ENCODE measurements around the gene APC2. TPM values are rescaled to one million over a fixed set of nuclear protein-coding genes. Genes with fewer than 3 reads are reported as not detected.

Gene APC2
- total RNA-seq, 4 donors from 2014 or later = 0.11 to 1.1 (median 0.23) TPM; not detected in 1

GRCh38 chr19:1521636-1522035 lies 71.7 kb downstream of the APC2 start:
- TF ChIP-seq, protein P1, sequence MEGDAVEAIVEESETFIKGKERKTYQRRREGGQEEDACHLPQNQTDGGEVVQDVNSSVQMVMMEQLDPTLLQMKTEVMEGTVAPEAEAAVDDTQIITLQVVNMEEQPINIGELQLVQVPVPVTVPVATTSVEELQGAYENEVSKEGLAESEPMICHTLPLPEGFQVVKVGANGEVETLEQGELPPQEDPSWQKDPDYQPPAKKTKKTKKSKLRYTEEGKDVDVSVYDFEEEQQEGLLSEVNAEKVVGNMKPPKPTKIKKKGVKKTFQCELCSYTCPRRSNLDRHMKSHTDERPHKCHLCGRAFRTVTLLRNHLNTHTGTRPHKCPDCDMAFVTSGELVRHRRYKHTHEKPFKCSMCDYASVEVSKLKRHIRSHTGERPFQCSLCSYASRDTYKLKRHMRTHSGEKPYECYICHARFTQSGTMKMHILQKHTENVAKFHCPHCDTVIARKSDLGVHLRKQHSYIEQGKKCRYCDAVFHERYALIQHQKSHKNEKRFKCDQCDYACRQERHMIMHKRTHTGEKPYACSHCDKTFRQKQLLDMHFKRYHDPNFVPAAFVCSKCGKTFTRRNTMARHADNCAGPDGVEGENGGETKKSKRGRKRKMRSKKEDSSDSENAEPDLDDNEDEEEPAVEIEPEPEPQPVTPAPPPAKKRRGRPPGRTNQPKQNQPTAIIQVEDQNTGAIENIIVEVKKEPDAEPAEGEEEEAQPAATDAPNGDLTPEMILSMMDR (IDR thresholded peaks at IDR 0.05) = no peak
- TF ChIP-seq POLR2A (IDR thresholded peaks at IDR 0.05) = no peak
- WGBS, 2 donors = 55 to 68% methylated on average over 7 to 8 of the region's 14 CpGs
- no peak for DNase-seq (ENCODE audit: low spot score in 2 of 2)
- intact Hi-C loops (cut with DNase I; ENCODE audit: low total_unique reads) = no loop called here
- H3K4me3 ChIP-seq (ENCODE audit: low read depth, poor library complexity, severe bottlenecking) = no peak overlapping the region

DNA sequence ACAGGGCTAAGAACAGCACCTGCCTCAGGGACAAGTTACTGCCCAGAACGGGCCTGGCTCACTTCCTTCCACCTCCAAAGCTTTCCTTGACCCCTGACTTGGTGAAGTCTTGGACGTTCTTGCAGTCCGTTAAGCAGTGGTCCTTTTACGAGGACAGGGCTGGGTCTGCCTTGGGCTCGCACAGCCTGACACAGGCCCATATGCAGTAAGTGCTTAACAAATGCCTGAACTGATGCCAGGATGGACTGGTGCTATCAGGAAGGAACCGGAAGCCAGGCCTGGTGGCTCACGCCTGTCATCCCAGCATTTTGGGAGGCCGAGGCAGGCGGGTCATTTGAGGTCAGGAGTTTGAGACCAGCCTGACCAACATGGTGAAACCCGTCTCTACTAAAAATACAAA lies 72.1 kb downstream of the APC2 start:
- no peak overlapping the region for H3K4me3 ChIP-seq (ENCODE audit: low read depth, poor library complexity, severe bottlenecking)
- 78 to 81% methylated on average over 10 of the region's 10 CpGs for WGBS, 2 donors
- intact Hi-C loops (cut with DNase I; ENCODE audit: low total_unique reads) = no loop called here
- no peak for DNase-seq (ENCODE audit: low spot score in 2 of 2)
- no peak for TF ChIP-seq POLR2A (IDR thresholded peaks at IDR 0.05)
- TF ChIP-seq, protein P1 (IDR thresholded peaks at IDR 0.05) = no peak

DNA sequence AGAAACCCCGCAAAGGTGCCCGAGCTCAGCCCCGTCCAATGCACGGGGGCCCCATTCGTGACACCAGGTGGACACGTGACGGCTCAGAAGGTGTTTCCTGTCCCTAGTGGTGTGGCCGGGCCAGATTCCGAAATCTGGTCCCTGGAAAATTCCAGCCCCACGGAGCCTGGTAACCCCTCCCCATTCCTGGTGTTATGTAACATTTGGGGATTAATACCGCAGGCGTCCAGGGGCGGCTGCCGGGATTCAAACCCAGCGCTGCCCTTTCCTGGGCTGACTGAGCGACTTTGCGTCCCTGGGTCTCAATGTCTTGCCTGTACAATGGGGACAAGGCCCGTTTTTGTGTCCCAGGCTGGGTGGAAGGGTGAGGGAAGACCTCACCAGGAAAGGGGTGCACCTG lies 72.9 kb downstream of the APC2 start:
- 62 to 72% methylated on average over 18 of the region's 18 CpGs for WGBS, 2 donors
- no peak for DNase-seq (ENCODE audit: low spot score in 2 of 2)
- no peak for TF ChIP-seq POLR2A (IDR thresholded peaks at IDR 0.05)
- TF ChIP-seq, protein P1 (IDR thresholded peaks at IDR 0.05) = no peak
- intact Hi-C loops (cut with DNase I; ENCODE audit: low total_unique reads) = no loop called here
- H3K4me3 ChIP-seq (ENCODE audit: low read depth, poor library complexity, severe bottlenecking) = no peak overlapping the region

Other genes starting within 250 kb of the APC2 start
- 100 to 1,000 TPM in 1 of 4 donors, 10 to 100 TPM in 3; 74.0 to 106 (median 78.4) TPM for gene STK11, start 244.3 kb upstream of the APC2 start, total RNA-seq
- gene CBARP, start 212.1 kb upstream of the APC2 start, total RNA-seq = 10 to 100 TPM in 3 of 4 donors, 1 to 10 TPM in 1; 8.1 to 16.7 (median 13.6) TPM
- 100 to 1,000 TPM; 121 to 198 (median 146) TPM for gene ATP5F1D, start 208.4 kb upstream of the APC2 start, total RNA-seq
- 100 to 1,000 TPM in 1 of 4 donors, 10 to 100 TPM in 3; 59.7 to 119 (median 78.7) TPM for gene MIDN, start 201.5 kb upstream of the APC2 start, total RNA-seq
- gene CIRBP, start 180.8 kb upstream of the APC2 start, total RNA-seq = 100 to 1,000 TPM; 496 to 546 (median 545) TPM
- 10 to 100 TPM; 66.3 to 74.1 (median 68.8) TPM for gene FAM174C, start 174.6 kb upstream of the APC2 start, total RNA-seq
- gene EFNA2, start 164.2 kb upstream of the APC2 start, total RNA-seq = not detected
- gene NDUFS7, start 66.2 kb upstream of the APC2 start, total RNA-seq = 100 to 1,000 TPM; 108 to 217 (median 128) TPM
- 10 to 100 TPM; 33.8 to 72.0 (median 46.0) TPM for gene GAMT, start 48.6 kb upstream of the APC2 start, total RNA-seq
- 10 to 100 TPM; 28.6 to 60.5 (median 48.2) TPM for gene DAZAP1, start 42.5 kb upstream of the APC2 start, total RNA-seq
- gene RPS15, start 11.7 kb upstream of the APC2 start, total RNA-seq = 1,000 to 10,000 TPM; 2,226 to 7,190 (median 4,396) TPM
- gene C19orf25, start 29.1 kb downstream of the APC2 start, total RNA-seq = 10 to 100 TPM; 34.3 to 49.6 (median 45.7) TPM
- gene PCSK4, start 40.2 kb downstream of the APC2 start, total RNA-seq = 1 to 10 TPM; 1.2 to 6.5 (median 2.9) TPM
- gene REEP6, start 41.1 kb downstream of the APC2 start, total RNA-seq = 1 to 10 TPM; 6.3 to 8.8 (median 6.6) TPM
- gene ADAMTSL5, start 62.9 kb downstream of the APC2 start, total RNA-seq = 1 to 10 TPM in 3 of 4 donors, under 1 TPM in 1; 0.46 to 7.0 (median 4.6) TPM
- gene PLK5, start 74.0 kb downstream of the APC2 start, total RNA-seq = under 1 TPM in 2 of 4 donors, not detected in 2; 0.23 to 0.84 TPM
- 10 to 100 TPM; 37.3 to 44.1 (median 42.2) TPM for gene MEX3D, start 118.2 kb downstream of the APC2 start, total RNA-seq
- 10 to 100 TPM; 51.7 to 85.7 (median 79.3) TPM for gene MBD3, start 142.7 kb downstream of the APC2 start, total RNA-seq
- gene UQCR11, start 155.3 kb downstream of the APC2 start, total RNA-seq = 10 to 100 TPM; 24.8 to 71.8 (median 46.1) TPM
- 100 to 1,000 TPM in 1 of 4 donors, 10 to 100 TPM in 3; 61.0 to 105 (median 69.0) TPM for gene TCF3, start 202.5 kb downstream of the APC2 start, total RNA-seq

Measured in lower leg skin (tissue), 4 donors.